VCaP (cell line): Measurements from ENCODE around the gene THOP1.

Source experiments
- H3K27ac ChIP-seq: fragments of 450-650 bp; 2 replicates; pipeline ENCODE4 v1.5.1; 2017
- CTCF ChIP-seq: fragments of 450-650 bp; conservative IDR thresholded peaks from 2 replicates; pipeline ENCODE4 v1.5.1; 2017; ENCODE audit warnings: mild to moderate bottlenecking, moderate library complexity

The THOP1 gene

GRCh38 chr19:2808129-2808941 lies 23.0 kb downstream of the THOP1 start:
- TF ChIP-seq CTCF: no peak
- H3K27ac ChIP-seq: no peak overlapping the region

GRCh38 chr19:2809387-2810140 lies 24.3 kb downstream of the THOP1 start:
- no peak overlapping the region for H3K27ac ChIP-seq

GRCh38 chr19:2810141-2811091 lies 25.1 kb downstream of the THOP1 start:
- no peak overlapping the region for H3K27ac ChIP-seq
- TF ChIP-seq CTCF: no peak

More at GRCh38 chr19:2809387-2810140, 24.3 kb downstream of the THOP1 start:
- TF ChIP-seq CTCF: no peak

GRCh38 chr19:2811221-2811722 lies 26.0 kb downstream of the THOP1 start:
- no peak overlapping the region for H3K27ac ChIP-seq
- no peak for TF ChIP-seq CTCF

GRCh38 chr19:2811735-2812413 lies 26.6 kb downstream of the THOP1 start:
- H3K27ac ChIP-seq: no peak overlapping the region
- TF ChIP-seq CTCF: no peak

GRCh38 chr19:2812414-2813234 lies 27.3 kb downstream of the THOP1 start:
- no peak overlapping the region for H3K27ac ChIP-seq
- TF ChIP-seq CTCF: no peak
